Measurements from ENCODE around the gene CCL7.
A peak's percentile ranks its signal among the peaks of the same experiment; 100 is the strongest.

DNA sequence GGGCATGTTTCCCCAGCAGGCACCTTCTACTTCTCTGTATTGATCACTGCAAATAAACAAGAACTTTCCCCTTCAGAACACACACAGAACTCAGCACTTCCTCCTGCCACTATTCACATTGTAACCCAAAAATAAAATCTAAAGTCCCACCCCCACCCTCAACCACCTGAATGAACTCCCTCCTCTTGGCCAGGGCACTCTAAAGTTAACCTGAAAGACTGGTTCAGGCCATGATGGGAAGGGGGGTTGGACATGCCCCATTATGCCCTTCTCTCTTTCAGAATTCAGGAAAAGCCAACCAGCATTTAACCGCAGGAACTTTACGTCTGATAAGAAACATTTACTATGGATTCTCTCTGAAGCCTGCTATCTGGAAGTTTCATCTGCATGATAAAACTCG is 42.3 kb upstream of the CCL7 start:
- no peak for TF ChIP-seq CTCF (IDR thresholded peaks at IDR 0.05)
- TF ChIP-seq POLR2AphosphoS5 (IDR thresholded peaks at IDR 0.05), result peak; percentile 38
